Transverse colon (tissue), 4 donors: Measurements from ENCODE around the gene IGFBP6. TPM values are rescaled to one million over a fixed set of nuclear protein-coding genes. Genes with fewer than 3 reads are reported as not detected.

ENCODE experiments used
- DNase-seq: peaks from one replicate; pipeline ENCODE4 v3.0.0-alpha.2; 2019
- H3K27ac ChIP-seq, 4 donors: fragments of 200-600 bp; sonication (generic); 2 replicates each; pipeline ENCODE4 v1.5.1; 2016 to 2018; ENCODE audit warnings: inconsistent platforms in 4 of 4
- H3K27me3 ChIP-seq: fragments of 200-600 bp; sonication (generic); 2 replicates; pipeline ENCODE4 v1.5.1; 2017; ENCODE audit warnings: inconsistent platforms
- H3K36me3 ChIP-seq, 4 donors: fragments of 200-600 bp; sonication (generic); 2 replicates each; pipeline ENCODE4 v1.5.1; 2017 to 2019; ENCODE audit warnings: inconsistent platforms in 4 of 4
- H3K4me1 ChIP-seq, 4 donors: fragments of 200-600 bp; sonication (generic); 2 replicates each; pipeline ENCODE4 v1.5.1; 2017 to 2020; ENCODE audit warnings: inconsistent platforms in 4 of 4
- H3K4me3 ChIP-seq, 4 donors: fragments of 200-600 bp; sonication (generic); 1 replicate in 1 of 4; 2 replicates in 3 of 4; pipeline versions ENCODE4 v1.5.1 to v1.6.1; 2017 to 2019; ENCODE audit warnings: inconsistent platforms in 4 of 4
- H3K9me3 ChIP-seq, 2 donors: fragments of 200-600 bp; sonication (generic); 2 replicates each; pipeline ENCODE4 v1.5.1; 2017 to 2019; ENCODE audit warnings: inconsistent platforms in 2 of 2
- CTCF ChIP-seq, 5 experiments: fragments of 200-600 bp in 3 of 5; fragments of 450-650 bp in 2 of 5; sonication (generic) in 3 of 5; IDR thresholded peaks; 1 replicate in 2 of 5; 2 replicates in 3 of 5; pipeline ENCODE4 v1.5.1; 2016 to 2017; ENCODE audit warnings: antibody characterized with exemption in 5 of 5, inconsistent platforms in 3 of 5, mild to moderate bottlenecking in 2 of 5, moderate library complexity in 1 of 5
- EP300 ChIP-seq: sonication (generic); formaldehyde crosslinking; IDR thresholded peaks from one replicate; pipeline ENCODE4 v1.6.1; 2017; ENCODE audit warnings: antibody characterized with exemption, low read depth
- POLR2A ChIP-seq: fragments of 450-650 bp; IDR thresholded peaks from one replicate; pipeline ENCODE4 v1.6.1; 2016; ENCODE audit warnings: antibody characterized with exemption, mild to moderate bottlenecking, moderate library complexity
- POLR2AphosphoS5 ChIP-seq, 3 donors: sonication (generic); formaldehyde crosslinking; IDR thresholded peaks; one replicate each; pipeline ENCODE4 v1.6.1; 2016; ENCODE audit warnings: antibody characterized with exemption in 3 of 3
- WGBS, 2 donors: methylation state at CpG; one replicate each; pipeline ENCODE4 v1.1.5; 2018; ENCODE audit warnings: low coverage in 1 of 2; 5-methylcytosine and 5-hydroxymethylcytosine counted together
- in situ Hi-C, 4 donors: fragments of 200-750 bp; cut with MboI; loops; one replicate each; pipeline versions ENCODE4 v1.15.0 to v1.15.1; 2017; ENCODE audit warnings: low sequenced_read_pairs in 3 of 4, low pct_ligation_motif_present in 1 of 4, low pct_unique_long_range_greater_than_20kb in 1 of 4
- intact Hi-C: fragments of 100-400 bp; cut with DNase I; formaldehyde crosslinking; loops from one replicate; pipeline ENCODE4 v1.15.1; 2023; ENCODE audit warnings: low total_unique reads
- total RNA-seq, 4 donors: library from RNA; depleted of rRNA; stranded (reverse); fragments of >200 nt; gene quantifications; one replicate each; pipeline ENCODE4 v1.1.0, GENCODE V29; 2016

The IGFBP6 gene
- total RNA-seq, 4 donors from 2014 or later = 38.5 to 106 (median 94.5) TPM

- TF ChIP-seq POLR2AphosphoS5 (IDR thresholded peaks at IDR 0.05) = no peak
- no peak for TF ChIP-seq EP300
- TF ChIP-seq POLR2A = no peak
- no peak for TF ChIP-seq CTCF (IDR thresholded peaks at IDR 0.05)
- in situ Hi-C loops = no loop called here
- Histone ChIP-seq H3K27me3 (no peaks in the 10 kb centered on the region), H3K27ac (no peak overlapping the region), H3K4me3 (no peak overlapping the region), H3K9me3 (no peaks in the 10 kb centered on the region), H3K4me1 (no peaks in the 10 kb centered on the region), H3K36me3 (no peaks in the 10 kb centered on the region)
- intact Hi-C loops = no loop called here
- no peak for DNase-seq
Observed at GRCh38 chr12:53113951-53114350, 16.5 kb downstream of the IGFBP6 start.

- H3K36me3 ChIP-seq = no peaks in the 10 kb centered on the region
- no peaks in the 10 kb centered on the region for H3K4me1 ChIP-seq
- TF ChIP-seq POLR2A (no peak), POLR2AphosphoS5 (IDR thresholded peaks at IDR 0.05) (no peak), CTCF (IDR thresholded peaks at IDR 0.05) (no peak), EP300 (no peak)
- in situ Hi-C loops = no loop called here
- 87% methylated on average over 33 of the region's 33 CpGs; no CpG with 5 or more reads in 1 of the 2 donors for WGBS, 2 donors
- intact Hi-C loops = no loop called here
- no peak for DNase-seq
- no peaks in the 10 kb centered on the region for H3K9me3 ChIP-seq
- no peaks in the 10 kb centered on the region for H3K27me3 ChIP-seq
- H3K27ac ChIP-seq = no peak overlapping the region
- no peak overlapping the region for H3K4me3 ChIP-seq
Observed at GRCh38 chr12:53115112-53115890, 17.8 kb downstream of the IGFBP6 start.

DNA sequence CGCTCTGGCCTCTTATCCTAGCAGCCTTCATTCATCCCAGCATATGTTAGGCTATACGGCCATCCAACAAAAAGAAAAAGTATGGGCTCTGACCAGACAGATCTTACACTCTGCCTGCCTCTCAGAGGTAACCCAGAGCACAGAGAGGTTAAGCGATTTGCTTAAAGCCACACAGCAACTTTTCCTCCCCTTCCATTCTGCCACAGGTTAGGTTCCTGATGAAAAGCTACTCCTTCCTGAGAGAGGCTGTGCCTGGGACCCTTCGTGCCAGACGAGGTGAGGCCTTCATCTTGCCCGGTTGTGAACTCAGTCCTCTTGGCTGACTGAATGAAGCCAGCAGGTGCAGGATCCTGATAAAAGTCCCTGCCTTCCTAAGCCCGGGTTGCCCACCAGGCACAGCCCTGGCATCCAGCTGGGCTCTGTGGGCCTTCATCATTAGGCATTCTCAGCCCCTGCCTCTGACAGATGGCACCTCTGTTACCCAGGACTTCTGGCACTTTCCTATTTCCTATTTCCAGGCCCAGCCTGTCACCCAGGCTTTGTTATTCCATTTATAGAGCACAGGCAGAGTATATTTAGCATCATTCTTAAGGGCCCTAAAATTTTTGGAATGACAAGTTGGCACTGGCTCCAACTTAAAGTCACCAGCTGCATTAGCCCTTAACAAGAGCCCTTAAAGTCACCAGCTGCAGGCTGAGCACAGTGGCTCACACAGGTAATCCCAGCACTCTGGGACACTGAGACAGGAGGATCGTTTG lies 18.6 kb downstream of the IGFBP6 start:
- no peak for DNase-seq
- TF ChIP-seq EP300 (no peak), CTCF (IDR thresholded peaks at IDR 0.05) (no peak), POLR2A (no peak), POLR2AphosphoS5 (IDR thresholded peaks at IDR 0.05) (no peak)
- H3K4me1 ChIP-seq = no peaks in the 10 kb centered on the region
- H3K27me3 ChIP-seq = no peaks in the 10 kb centered on the region
- H3K36me3 ChIP-seq = no peaks in the 10 kb centered on the region
- in situ Hi-C loops = no loop called here
- no peak overlapping the region for H3K27ac ChIP-seq
- no peak overlapping the region for H3K4me3 ChIP-seq
- H3K9me3 ChIP-seq = no peaks in the 10 kb centered on the region
- intact Hi-C loops = no loop called here
- 92% methylated on average over 8 of the region's 8 CpGs; no CpG with 5 or more reads in 1 of the 2 donors for WGBS, 2 donors

- H3K4me3 ChIP-seq = no peak overlapping the region
- in situ Hi-C loops (no loop called here), intact Hi-C loops (no loop called here)
- H3K9me3 ChIP-seq = no peaks in the 10 kb centered on the region
- TF ChIP-seq POLR2AphosphoS5 (IDR thresholded peaks at IDR 0.05) = no peak
- TF ChIP-seq EP300 = no peak
- TF ChIP-seq POLR2A = no peak
- no peak for TF ChIP-seq CTCF (IDR thresholded peaks at IDR 0.05)
- DNase-seq = no peak
- no peaks in the 10 kb centered on the region for H3K36me3 ChIP-seq
- H3K27ac ChIP-seq = no peak overlapping the region
- H3K4me1 ChIP-seq = no peaks in the 10 kb centered on the region
- WGBS, 2 donors = 60 to 76% methylated on average over 1 to 8 of the region's 8 CpGs
- H3K27me3 ChIP-seq = no peaks in the 10 kb centered on the region
Observed at GRCh38 chr12:53118751-53119300, 21.4 kb downstream of the IGFBP6 start.
